ENCODE measurements around the gene PSMB11. TPM values are rescaled to one million over a fixed set of nuclear protein-coding genes. Genes with fewer than 3 reads are reported as not detected.
A peak's percentile ranks its signal among the peaks of the same experiment; 100 is the strongest.

The PSMB11 gene
- total RNA-seq, 1 donor from 2014 or later, result not detected

GRCh38 chr14:23078692-23079116, 36.7 kb downstream of the PSMB11 start:
- DNase-seq (ENCODE audit: low read depth), result peak; percentile 94

- DNase-seq (ENCODE audit: low read depth), result no peak
Measured at GRCh38 chr14:23079716-23080115, 37.7 kb downstream of the PSMB11 start.

GRCh38 chr14:23080474-23080873, 38.5 kb downstream of the PSMB11 start:
- DNase-seq (ENCODE audit: low read depth), result no peak

GRCh38 chr14:23085458-23085857, 43.4 kb downstream of the PSMB11 start:
- DNase-seq (ENCODE audit: low read depth), result no peak

DNA sequence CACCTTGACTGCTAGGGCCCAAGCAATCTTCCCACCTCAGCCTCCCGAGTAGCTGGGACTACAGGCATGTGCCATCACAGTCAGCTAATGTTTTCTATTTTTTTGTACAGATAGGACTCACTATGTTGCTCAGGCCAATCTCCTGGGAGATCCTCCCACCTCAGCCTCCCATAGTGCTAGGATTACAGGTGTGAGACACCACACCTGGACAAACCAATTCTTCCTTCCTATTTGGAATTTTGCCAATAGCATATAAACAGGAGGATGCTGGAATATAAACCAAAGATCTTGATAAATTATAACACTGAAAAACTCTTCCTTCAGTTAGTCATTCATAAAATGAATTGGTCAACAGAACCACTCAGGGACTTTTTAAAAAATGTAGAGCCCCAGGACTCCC, 44.6 kb downstream of the PSMB11 start:
- DNase-seq (ENCODE audit: low read depth), result no peak

DNA sequence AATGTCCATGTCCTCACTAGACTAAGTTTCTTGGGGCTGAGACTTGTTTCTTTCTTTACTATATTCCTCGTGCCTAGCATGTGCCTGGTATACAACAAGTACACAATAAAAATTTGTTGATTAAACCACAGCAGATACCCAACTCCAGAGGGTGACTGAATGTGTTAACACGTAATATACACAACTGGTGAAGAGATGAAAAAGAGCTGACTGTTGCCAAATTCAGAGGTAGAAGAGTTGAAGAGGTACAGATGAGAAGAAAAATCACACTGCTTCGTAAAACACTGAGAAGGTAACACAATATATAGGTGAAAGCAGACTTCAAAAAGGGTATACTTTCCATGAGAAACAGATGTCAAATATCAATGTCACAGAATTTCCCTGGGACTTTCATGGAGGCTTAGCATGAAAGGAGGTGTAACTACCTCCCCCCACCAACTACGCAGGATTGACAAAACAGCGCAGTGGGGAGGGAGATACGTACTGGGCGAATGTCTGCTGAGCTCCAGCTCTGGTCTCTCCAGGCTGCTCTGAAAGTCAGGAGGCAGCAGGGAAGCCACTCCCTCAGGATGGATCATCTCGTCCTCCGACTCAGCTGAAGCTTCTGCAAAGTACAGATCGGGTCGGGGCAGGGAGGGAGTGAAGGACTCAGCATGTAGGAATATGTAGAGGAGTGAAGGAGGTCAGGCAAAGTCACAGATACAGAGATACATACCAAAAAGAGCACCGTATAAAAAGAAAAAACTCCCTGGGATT, 47.7 kb downstream of the PSMB11 start:
- DNase-seq (ENCODE audit: low read depth), result no peak

- DNase-seq (ENCODE audit: low read depth), result no peak
Measured at GRCh38 chr14:23090254-23090636, 48.2 kb downstream of the PSMB11 start.

- DNase-seq (ENCODE audit: low read depth), result no peak
Measured at GRCh38 chr14:23091294-23092225, 49.5 kb downstream of the PSMB11 start.

GRCh38 chr14:23093104-23093503, 51.1 kb downstream of the PSMB11 start:
- DNase-seq (ENCODE audit: low read depth), result no peak

GRCh38 chr14:23093526-23093925, 51.5 kb downstream of the PSMB11 start:
- DNase-seq (ENCODE audit: low read depth), result no peak

Other genes with a start within 250 kb of the PSMB11 start
- gene SLC7A7, start 226.8 kb upstream of the PSMB11 start, total RNA-seq, result 63.5 and 76.5 TPM in 2 replicates
- 21.8 and 167 TPM in 2 replicates for gene MRPL52, start 212.3 kb upstream of the PSMB11 start, total RNA-seq
- gene MMP14, start 205.6 kb upstream of the PSMB11 start, total RNA-seq, result 423 and 532 TPM in 2 replicates
- gene LRP10, start 170.5 kb upstream of the PSMB11 start, total RNA-seq, result 81.6 and 106 TPM in 2 replicates
- gene REM2, start 159.0 kb upstream of the PSMB11 start, total RNA-seq, result 0.42 and 0.78 TPM in 2 replicates
- 74.9 and 440 TPM in 2 replicates for gene RBM23, start 123.1 kb upstream of the PSMB11 start, total RNA-seq
- 64.1 and 75.9 TPM in 2 replicates for gene PRMT5, start 112.8 kb upstream of the PSMB11 start, total RNA-seq
- 17.4 and 21.2 TPM in 2 replicates for gene HAUS4, start 85.1 kb upstream of the PSMB11 start, total RNA-seq
- gene AJUBA, start 59.7 kb upstream of the PSMB11 start, total RNA-seq, result 150 and 178 TPM in 2 replicates
- gene C14orf93, start 32.1 kb upstream of the PSMB11 start, total RNA-seq, result 5.5 and 7.2 TPM in 2 replicates
- 250 and 303 TPM in 2 replicates for gene PSMB5, start 7.3 kb upstream of the PSMB11 start, total RNA-seq
- 3.2 and 3.7 TPM in 2 replicates for gene CDH24, start 15.3 kb downstream of the PSMB11 start, total RNA-seq
- 85.4 and 90.4 TPM in 2 replicates for gene ACIN1, start 52.9 kb downstream of the PSMB11 start, total RNA-seq
- gene C14orf119, start 53.3 kb downstream of the PSMB11 start, total RNA-seq, result 28.9 and 40.7 TPM in 2 replicates
- not detected in 2 replicates for gene CIROP, start 62.8 kb downstream of the PSMB11 start, total RNA-seq
- gene CEBPE, start 77.0 kb downstream of the PSMB11 start, total RNA-seq, result not detected in 2 replicates
- gene SLC7A8, start 141.4 kb downstream of the PSMB11 start, total RNA-seq, result 1.7 and 4.8 TPM in 2 replicates
- not detected in 2 replicates for gene RNF212B, start 195.7 kb downstream of the PSMB11 start, total RNA-seq
- gene HOMEZ, start 243.9 kb downstream of the PSMB11 start, total RNA-seq, result 7.1 and 8.7 TPM in 2 replicates

Data from myocyte (in vitro differentiated cells).